ENCODE results near the gene ATG7.

The ATG7 gene

DNA sequence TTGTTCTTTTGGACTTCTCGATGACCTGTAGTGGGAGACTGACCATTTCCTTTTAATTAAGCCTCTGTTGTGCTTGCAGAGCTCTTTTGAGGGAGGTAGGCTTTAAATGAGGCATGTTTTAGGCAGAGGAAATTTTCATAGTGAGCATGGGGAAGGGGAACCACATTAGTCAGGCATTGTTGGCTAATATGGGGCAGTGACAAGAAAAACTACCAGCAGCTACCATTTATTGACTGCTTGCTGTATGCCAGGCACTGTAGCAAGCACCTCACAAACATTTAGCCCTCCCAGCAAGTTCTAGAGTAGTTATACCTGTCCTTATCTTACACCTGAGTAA, 10.9 kb downstream of the ATG7 start:
- H3K4me3 ChIP-seq (ENCODE audit: low read depth, low read length), result no peak overlapping the region
- TF ChIP-seq, protein P1, sequence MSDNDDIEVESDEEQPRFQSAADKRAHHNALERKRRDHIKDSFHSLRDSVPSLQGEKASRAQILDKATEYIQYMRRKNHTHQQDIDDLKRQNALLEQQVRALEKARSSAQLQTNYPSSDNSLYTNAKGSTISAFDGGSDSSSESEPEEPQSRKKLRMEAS (IDR thresholded peaks at IDR 0.05; ENCODE audit: low read depth, low read length), result no peak
- TF ChIP-seq, protein P2, sequence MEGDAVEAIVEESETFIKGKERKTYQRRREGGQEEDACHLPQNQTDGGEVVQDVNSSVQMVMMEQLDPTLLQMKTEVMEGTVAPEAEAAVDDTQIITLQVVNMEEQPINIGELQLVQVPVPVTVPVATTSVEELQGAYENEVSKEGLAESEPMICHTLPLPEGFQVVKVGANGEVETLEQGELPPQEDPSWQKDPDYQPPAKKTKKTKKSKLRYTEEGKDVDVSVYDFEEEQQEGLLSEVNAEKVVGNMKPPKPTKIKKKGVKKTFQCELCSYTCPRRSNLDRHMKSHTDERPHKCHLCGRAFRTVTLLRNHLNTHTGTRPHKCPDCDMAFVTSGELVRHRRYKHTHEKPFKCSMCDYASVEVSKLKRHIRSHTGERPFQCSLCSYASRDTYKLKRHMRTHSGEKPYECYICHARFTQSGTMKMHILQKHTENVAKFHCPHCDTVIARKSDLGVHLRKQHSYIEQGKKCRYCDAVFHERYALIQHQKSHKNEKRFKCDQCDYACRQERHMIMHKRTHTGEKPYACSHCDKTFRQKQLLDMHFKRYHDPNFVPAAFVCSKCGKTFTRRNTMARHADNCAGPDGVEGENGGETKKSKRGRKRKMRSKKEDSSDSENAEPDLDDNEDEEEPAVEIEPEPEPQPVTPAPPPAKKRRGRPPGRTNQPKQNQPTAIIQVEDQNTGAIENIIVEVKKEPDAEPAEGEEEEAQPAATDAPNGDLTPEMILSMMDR (IDR thresholded peaks at IDR 0.05; ENCODE audit: low read depth, low read length), result no peak
- no peak for TF ChIP-seq MYC (IDR thresholded peaks at IDR 0.05; ENCODE audit: low read depth, low read length)
- TF ChIP-seq POLR2A (IDR thresholded peaks at IDR 0.05; ENCODE audit: extremely low read depth, insufficient read length), result no peak
- DNase-seq (ENCODE audit: low read depth), result peak; percentile 50

DNA sequence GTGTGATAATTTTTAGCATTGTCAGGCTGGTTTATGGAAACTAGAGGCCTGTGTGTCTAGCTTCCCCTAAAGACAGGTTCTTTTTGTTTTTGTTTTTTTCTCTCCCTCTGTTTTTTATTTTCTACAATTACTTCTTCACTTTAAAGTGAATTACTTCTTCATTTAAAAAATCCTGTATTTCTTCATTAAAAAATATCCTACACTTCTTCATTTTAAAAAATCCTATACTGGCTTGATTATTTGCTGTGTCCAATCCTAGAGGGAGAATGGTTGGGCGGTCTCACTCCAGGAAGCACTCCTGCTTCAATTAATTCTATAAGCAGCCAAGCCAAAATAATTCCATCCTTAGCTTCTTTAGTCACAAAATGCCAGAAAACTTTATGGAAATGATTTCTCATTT, 11.8 kb downstream of the ATG7 start:
- H3K4me3 ChIP-seq (ENCODE audit: low read depth, low read length), result no peak overlapping the region
- DNase-seq (ENCODE audit: low read depth), result no peak
- TF ChIP-seq POLR2A (IDR thresholded peaks at IDR 0.05; ENCODE audit: extremely low read depth, insufficient read length) (no peak), MYC (IDR thresholded peaks at IDR 0.05; ENCODE audit: low read depth, low read length) (no peak)
- TF ChIP-seq, protein P2 (IDR thresholded peaks at IDR 0.05; ENCODE audit: low read depth, low read length), result no peak
- TF ChIP-seq, protein P1 (IDR thresholded peaks at IDR 0.05; ENCODE audit: low read depth, low read length), result no peak

DNA sequence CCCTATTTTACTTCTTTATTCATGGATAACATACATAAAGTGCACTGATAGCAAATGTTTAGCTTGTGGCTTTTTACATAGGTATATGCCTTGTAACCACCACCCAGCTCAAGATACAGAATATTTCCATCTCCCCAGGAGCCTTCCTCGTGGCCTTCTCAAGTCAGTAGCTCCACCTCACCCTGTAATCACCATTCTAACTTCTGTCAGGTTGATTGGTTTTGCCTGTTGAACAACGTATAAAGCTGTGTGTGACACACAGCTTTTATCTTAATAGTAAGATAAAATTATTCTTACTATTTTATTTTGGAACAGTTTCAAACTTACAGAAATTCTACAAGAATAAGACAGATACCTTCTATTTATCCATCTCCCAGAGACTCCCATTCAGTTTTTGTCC, 13.3 kb downstream of the ATG7 start:
- H3K4me3 ChIP-seq (ENCODE audit: low read depth, low read length), result no peak overlapping the region
- no peak for DNase-seq (ENCODE audit: low read depth)
- TF ChIP-seq MYC (IDR thresholded peaks at IDR 0.05; ENCODE audit: low read depth, low read length) (no peak), POLR2A (IDR thresholded peaks at IDR 0.05; ENCODE audit: extremely low read depth, insufficient read length) (no peak)
- TF ChIP-seq, protein P1 (IDR thresholded peaks at IDR 0.05; ENCODE audit: low read depth, low read length), result no peak
- TF ChIP-seq, protein P2 (IDR thresholded peaks at IDR 0.05; ENCODE audit: low read depth, low read length), result no peak

DNA sequence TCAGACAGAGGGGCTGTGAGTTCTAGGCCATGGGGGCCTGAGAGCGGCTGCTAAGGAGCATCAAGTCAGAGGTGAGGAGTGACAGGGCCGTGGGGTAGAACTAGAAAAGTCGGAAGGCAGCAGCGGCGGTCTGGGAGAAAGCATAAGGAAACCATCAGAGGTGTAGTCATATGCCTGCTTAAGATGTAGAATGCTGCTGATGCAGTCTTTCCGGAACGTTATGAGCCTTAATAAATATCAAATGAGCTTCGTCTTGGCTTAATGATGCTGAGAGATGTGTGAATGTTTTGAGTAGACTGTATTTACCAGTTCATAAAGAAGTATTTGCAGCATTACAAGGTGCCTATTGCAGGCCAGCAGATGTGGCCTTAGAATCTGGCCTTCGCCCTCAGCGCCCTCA, 15.2 kb downstream of the ATG7 start:
- DNase-seq (ENCODE audit: low read depth), result no peak
- TF ChIP-seq POLR2A (IDR thresholded peaks at IDR 0.05; ENCODE audit: extremely low read depth, insufficient read length) (no peak), MYC (IDR thresholded peaks at IDR 0.05; ENCODE audit: low read depth, low read length) (no peak)
- TF ChIP-seq, protein P1 (IDR thresholded peaks at IDR 0.05; ENCODE audit: low read depth, low read length), result no peak
- TF ChIP-seq, protein P2 (IDR thresholded peaks at IDR 0.05; ENCODE audit: low read depth, low read length), result no peak
- H3K4me3 ChIP-seq (ENCODE audit: low read depth, low read length), result peak overlapping the region; percentile 4

DNA sequence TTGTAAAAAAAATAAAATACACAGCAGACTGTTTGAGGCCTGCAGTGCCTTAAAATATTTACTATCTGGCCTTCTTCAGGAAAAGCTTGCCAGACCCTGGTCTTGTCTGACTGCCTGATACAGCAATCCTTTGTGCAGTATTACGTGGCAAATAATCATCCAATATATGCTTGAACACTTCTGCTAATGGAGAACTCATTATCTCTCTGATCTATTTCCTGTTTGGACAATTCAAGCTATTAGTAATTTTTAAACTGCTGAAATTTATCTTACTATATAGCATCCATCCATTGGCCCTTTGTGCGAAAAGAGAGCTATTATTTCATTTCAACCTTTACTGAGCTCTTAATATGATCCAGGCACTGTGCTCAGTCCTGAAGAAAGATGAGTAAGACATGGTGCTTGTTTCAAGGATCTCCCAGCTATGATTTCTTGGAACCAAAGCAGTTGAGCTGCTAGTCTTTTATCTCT, 15.9 kb downstream of the ATG7 start:
- H3K4me3 ChIP-seq (ENCODE audit: low read depth, low read length), result peak overlapping the region; percentile 25
- TF ChIP-seq POLR2A (IDR thresholded peaks at IDR 0.05; ENCODE audit: extremely low read depth, insufficient read length) (no peak), MYC (IDR thresholded peaks at IDR 0.05; ENCODE audit: low read depth, low read length) (no peak)
- TF ChIP-seq, protein P2 (IDR thresholded peaks at IDR 0.05; ENCODE audit: low read depth, low read length), result no peak
- TF ChIP-seq, protein P1 (IDR thresholded peaks at IDR 0.05; ENCODE audit: low read depth, low read length), result no peak
- DNase-seq (ENCODE audit: low read depth), result peak; percentile 39

Measured in NB4 (cell line).